Nephron (organoid): ENCODE measurements around the gene TRIM66.

Experiments
- H3K27ac Mint-ChIP-seq, 3 experiments: 2 replicates each; pipeline ENCODE4 v1.8.0; 2020; ENCODE audit warnings: mixed read lengths in 3 of 3, mild to moderate bottlenecking in 2 of 3, moderate library complexity in 1 of 3
- H3K27me3 Mint-ChIP-seq: 2 replicates; pipeline ENCODE4 v1.8.0; 2021; ENCODE audit warnings: low read depth, mild to moderate bottlenecking, moderate library complexity, mixed read lengths
- H3K36me3 Mint-ChIP-seq: 2 replicates; pipeline ENCODE4 v1.8.0; 2020; ENCODE audit warnings: low read depth, mixed read lengths
- H3K4me1 Mint-ChIP-seq: 2 replicates; pipeline ENCODE4 v1.8.0; 2020; ENCODE audit warnings: mixed read lengths
- H3K4me3 Mint-ChIP-seq, 3 experiments: 2 replicates each; pipeline ENCODE4 v1.8.0; 2020; ENCODE audit warnings: mild to moderate bottlenecking in 3 of 3, mixed read lengths in 3 of 3, moderate library complexity in 2 of 3
- H3K9me3 Mint-ChIP-seq: 2 replicates; pipeline ENCODE4 v1.8.0; 2020; ENCODE audit warnings: mixed read lengths
- CTCF ChIP-seq, 3 experiments: fragments of 200-600 bp; sonication (generic); IDR thresholded peaks; one replicate each; pipeline ENCODE4 v1.5.0; 2021; ENCODE audit warnings: antibody characterized with exemption in 3 of 3; ENCODE audit not compliant: unreplicated experiment in 3 of 3

Gene TRIM66

DNA sequence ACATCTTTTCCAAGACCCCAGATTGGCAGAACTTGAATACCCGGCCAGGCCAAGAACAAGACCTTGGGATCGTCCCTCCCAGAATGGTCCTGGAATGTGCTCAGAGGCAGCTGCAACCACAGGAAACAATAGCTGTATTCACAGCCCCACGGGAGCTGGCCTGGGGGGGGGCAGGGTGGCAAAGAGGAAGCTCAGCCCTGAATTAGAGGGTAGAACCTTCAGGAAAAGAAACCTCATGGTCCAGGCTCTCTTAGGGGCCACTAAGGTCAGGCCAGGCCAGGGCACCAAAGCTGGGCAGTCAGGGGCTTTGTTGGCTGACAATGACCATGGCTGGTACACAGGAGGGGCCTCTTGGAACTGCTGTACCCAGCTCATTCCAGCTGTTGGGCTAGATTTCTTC lies 17.4 kb upstream of the TRIM66 start:
- no peak for TF ChIP-seq CTCF (IDR thresholded peaks at IDR 0.05; ENCODE audit: unreplicated experiment in 3 of 3)
- H3K4me3 Mint-ChIP-seq: no peak overlapping the region
- no peaks in the 10 kb centered on the region for H3K27me3 Mint-ChIP-seq
- peaks cover 66% of the 10 kb centered on the region for H3K36me3 Mint-ChIP-seq
- peaks cover 27% of the 10 kb centered on the region for H3K4me1 Mint-ChIP-seq
- peak overlapping the region in 2 of 3 experiments; percentile 53 to 60 for H3K27ac Mint-ChIP-seq
- no peaks in the 10 kb centered on the region for H3K9me3 Mint-ChIP-seq

DNA sequence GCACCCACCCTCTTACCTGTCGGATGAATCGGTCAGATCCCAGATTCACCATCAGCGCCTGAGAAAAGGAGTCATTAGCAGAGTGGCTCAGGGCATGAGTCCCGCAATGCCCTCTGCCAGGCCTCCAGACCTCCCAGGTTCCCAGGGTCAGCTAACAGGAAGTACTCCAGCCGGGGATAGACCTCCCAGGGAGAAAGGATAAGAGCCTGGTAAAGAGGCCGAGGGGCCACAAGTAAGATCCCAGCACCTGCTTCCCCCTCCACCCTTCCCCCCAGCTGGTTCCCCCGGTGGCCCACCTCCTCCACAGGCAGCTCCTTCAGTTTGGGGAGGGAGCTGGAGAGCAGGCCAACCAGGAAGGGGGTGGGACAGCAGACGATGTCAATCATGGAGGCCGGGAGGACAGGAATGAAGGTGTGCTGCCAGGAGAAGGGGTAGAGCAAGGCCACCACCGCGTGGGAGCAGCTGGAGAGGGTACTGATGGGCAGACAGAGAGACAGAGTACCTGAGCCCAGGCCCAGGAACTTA lies 16.5 kb upstream of the TRIM66 start:
- Mint-ChIP-seq H3K36me3 (peaks cover 66% of the 10 kb centered on the region), H3K9me3 (no peaks in the 10 kb centered on the region), H3K4me3 (no peak overlapping the region), H3K27me3 (no peaks in the 10 kb centered on the region), H3K27ac (peak overlapping the region in 2 of 3 experiments; percentile 35 to 53), H3K4me1 (peaks cover 27% of the 10 kb centered on the region)
- TF ChIP-seq CTCF (IDR thresholded peaks at IDR 0.05; ENCODE audit: unreplicated experiment in 3 of 3): no peak

DNA sequence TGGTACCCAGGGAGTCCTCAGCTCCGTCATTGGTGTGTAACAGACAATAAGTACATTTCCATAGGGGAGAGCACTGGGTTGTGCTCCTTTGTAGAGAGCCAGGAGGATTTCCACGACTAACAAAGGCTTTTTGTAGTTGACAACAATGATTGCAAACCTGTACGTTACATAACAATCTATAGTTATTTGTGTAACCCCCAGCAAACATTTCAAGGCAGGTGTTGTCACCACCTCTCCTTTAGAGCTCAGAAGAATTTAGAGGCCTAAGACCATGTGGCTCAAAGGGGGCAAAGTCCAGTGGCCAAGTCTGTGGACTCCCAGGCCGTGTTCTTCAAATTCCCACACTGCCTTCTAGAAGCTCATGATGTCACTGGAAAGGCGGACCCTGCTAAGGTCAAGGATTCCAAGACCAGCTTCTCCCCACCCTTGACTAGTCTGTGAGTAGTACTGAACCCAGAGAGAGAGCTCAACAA lies 15.9 kb upstream of the TRIM66 start:
- H3K4me3 Mint-ChIP-seq: no peak overlapping the region
- H3K27me3 Mint-ChIP-seq: no peaks in the 10 kb centered on the region
- no peaks in the 10 kb centered on the region for H3K9me3 Mint-ChIP-seq
- peaks cover 67% of the 10 kb centered on the region for H3K36me3 Mint-ChIP-seq
- H3K4me1 Mint-ChIP-seq: peaks cover 27% of the 10 kb centered on the region
- H3K27ac Mint-ChIP-seq: peak overlapping the region in 2 of 3 experiments; percentile 35 to 53
- no peak for TF ChIP-seq CTCF (IDR thresholded peaks at IDR 0.05; ENCODE audit: unreplicated experiment in 3 of 3)

DNA sequence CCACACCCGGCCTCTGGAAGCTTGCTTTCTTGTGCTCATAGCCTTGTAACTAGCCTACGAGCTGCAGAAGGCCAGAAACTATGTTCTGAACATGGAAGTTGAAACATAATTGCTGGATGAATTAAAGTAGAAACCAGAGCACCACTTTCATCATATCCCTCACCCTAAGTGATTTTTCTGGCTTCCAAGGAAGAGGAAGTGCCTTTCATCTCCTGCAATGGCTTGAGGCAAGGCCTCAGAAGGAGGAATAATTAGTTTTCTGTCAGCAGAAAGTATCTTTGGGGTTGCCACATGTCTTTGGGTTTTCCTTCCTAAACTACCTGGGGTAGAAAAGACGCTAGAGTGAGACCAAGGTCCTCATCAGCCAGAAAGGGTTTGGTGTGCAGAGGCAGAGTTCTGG lies 14.6 kb upstream of the TRIM66 start:
- H3K9me3 Mint-ChIP-seq: no peaks in the 10 kb centered on the region
- peaks cover 75% of the 10 kb centered on the region for H3K36me3 Mint-ChIP-seq
- peaks cover 27% of the 10 kb centered on the region for H3K4me1 Mint-ChIP-seq
- no peaks in the 10 kb centered on the region for H3K27me3 Mint-ChIP-seq
- H3K27ac Mint-ChIP-seq: no peak overlapping the region
- H3K4me3 Mint-ChIP-seq: no peak overlapping the region
- no peak for TF ChIP-seq CTCF (IDR thresholded peaks at IDR 0.05; ENCODE audit: unreplicated experiment in 3 of 3)

GRCh38 chr11:8694137-8694536 lies 11.7 kb upstream of the TRIM66 start:
- Mint-ChIP-seq H3K4me3 (no peak overlapping the region), H3K36me3 (peaks cover 79% of the 10 kb centered on the region), H3K4me1 (peaks cover 20% of the 10 kb centered on the region), H3K27me3 (no peaks in the 10 kb centered on the region), H3K9me3 (no peaks in the 10 kb centered on the region), H3K27ac (no peak overlapping the region)
- TF ChIP-seq CTCF (IDR thresholded peaks at IDR 0.05; ENCODE audit: unreplicated experiment in 3 of 3): no peak

GRCh38 chr11:8693555-8693954 lies 11.1 kb upstream of the TRIM66 start:
- peaks cover 80% of the 10 kb centered on the region for H3K36me3 Mint-ChIP-seq
- H3K27ac Mint-ChIP-seq: no peak overlapping the region
- no peaks in the 10 kb centered on the region for H3K9me3 Mint-ChIP-seq
- no peak for TF ChIP-seq CTCF (IDR thresholded peaks at IDR 0.05; ENCODE audit: unreplicated experiment in 3 of 3)
- peaks cover 20% of the 10 kb centered on the region for H3K4me1 Mint-ChIP-seq
- H3K27me3 Mint-ChIP-seq: no peaks in the 10 kb centered on the region
- no peak overlapping the region for H3K4me3 Mint-ChIP-seq
